Stimulated activated effector memory CD8-positive, alpha-beta T cell treated with anti-CD3 and anti-CD28 coated beads, Interleukin-12 subunit alpha, Interleukin-12 subunit beta, amount 100 ng/mL, for 72 hours (primary cell): Measurements from ENCODE around the gene GCNT2.
"Not testable (repeated sequence)": the region's sequence is repeated elsewhere in the genome, so short reads cannot be mapped to it uniquely, and the experiment has no call there.

Experiments
- ATAC-seq: fragments of 150-1000 bp; cut with Tn5 transposase; 2 replicates; pipeline ENCODE4 v1.10.0; 2021
- DNase-seq, 2 donors: peaks; one replicate each; pipeline ENCODE4 v3.0.0; 2021 to 2022; ENCODE audit warnings: low spot score in 2 of 2
- H3K27ac Mint-ChIP-seq: one replicate; pipeline ENCODE4 v1.8.0; 2022; ENCODE audit warnings: mild to moderate bottlenecking, mixed read lengths
- H3K36me3 Mint-ChIP-seq: one replicate; pipeline ENCODE4 v1.8.0; 2022; ENCODE audit warnings: mild to moderate bottlenecking, mixed read lengths
- H3K4me1 Mint-ChIP-seq: one replicate; pipeline ENCODE4 v1.8.0; 2022; ENCODE audit warnings: mixed read lengths
- H3K4me3 Mint-ChIP-seq: one replicate; pipeline ENCODE4 v1.8.0; 2022; ENCODE audit warnings: mild to moderate bottlenecking, mixed read lengths
- H3K9me3 Mint-ChIP-seq: one replicate; pipeline ENCODE4 v1.8.0; 2022; ENCODE audit warnings: mixed read lengths

GCNT2 gene

DNA sequence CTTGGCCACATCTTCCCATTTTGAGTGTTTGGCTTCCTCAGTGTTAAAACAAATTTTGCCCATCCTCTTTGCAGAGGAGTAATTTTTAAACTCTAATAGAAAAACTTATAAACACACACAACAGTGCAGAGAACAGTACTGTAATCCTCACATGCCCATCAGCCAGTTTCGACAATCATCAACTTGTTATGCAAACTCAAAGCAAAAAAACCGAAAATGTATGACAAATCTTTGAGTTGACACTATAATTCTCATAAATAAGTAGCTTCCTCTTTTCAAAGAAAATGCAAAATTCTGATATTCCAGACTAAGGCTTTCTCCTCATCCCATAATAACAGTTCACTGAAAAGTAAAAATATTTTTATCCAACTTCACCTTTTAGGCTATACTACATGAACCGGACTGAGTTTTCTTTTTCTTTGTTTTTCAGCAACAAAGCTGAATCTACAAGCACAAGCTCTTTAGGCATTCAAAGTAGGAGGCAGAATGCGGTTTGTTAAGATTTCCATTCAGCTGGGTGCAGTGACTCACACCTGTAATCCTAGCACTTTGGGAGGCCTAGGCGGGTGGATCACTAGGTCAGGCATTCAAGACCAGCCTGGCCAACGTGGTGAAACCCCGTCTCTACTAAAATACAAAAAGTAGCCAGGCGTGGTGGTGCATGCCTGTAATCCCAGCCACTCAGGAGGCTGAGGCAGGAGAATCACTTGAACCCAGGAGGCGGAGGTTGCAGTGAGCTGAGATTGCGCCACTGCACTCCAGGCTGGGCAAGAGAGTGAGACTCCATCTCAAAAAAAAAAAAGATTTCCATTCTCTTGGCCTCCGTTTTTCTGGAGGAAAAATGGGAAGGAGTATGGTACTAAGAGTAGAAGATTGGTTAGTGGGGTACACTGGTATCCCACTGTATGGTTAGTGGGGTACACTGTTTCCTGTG, 74.8 kb downstream of the GCNT2 start:
- no peak overlapping the region for H3K4me3 Mint-ChIP-seq
- no peaks in the 10 kb centered on the region for H3K36me3 Mint-ChIP-seq
- H3K4me1 Mint-ChIP-seq = no peaks in the 10 kb centered on the region
- no peak for ATAC-seq
- H3K27ac Mint-ChIP-seq = no peak overlapping the region
- H3K9me3 Mint-ChIP-seq = no peaks in the 10 kb centered on the region
- no peak for DNase-seq

GRCh38 chr6:10597499-10598001, 76.4 kb downstream of the GCNT2 start:
- DNase-seq (no peak), ATAC-seq (no peak)
- H3K9me3 Mint-ChIP-seq = no peaks in the 10 kb centered on the region
- no peak overlapping the region for H3K4me3 Mint-ChIP-seq
- no peak overlapping the region for H3K27ac Mint-ChIP-seq
- no peaks in the 10 kb centered on the region for H3K36me3 Mint-ChIP-seq
- no peaks in the 10 kb centered on the region for H3K4me1 Mint-ChIP-seq

DNA sequence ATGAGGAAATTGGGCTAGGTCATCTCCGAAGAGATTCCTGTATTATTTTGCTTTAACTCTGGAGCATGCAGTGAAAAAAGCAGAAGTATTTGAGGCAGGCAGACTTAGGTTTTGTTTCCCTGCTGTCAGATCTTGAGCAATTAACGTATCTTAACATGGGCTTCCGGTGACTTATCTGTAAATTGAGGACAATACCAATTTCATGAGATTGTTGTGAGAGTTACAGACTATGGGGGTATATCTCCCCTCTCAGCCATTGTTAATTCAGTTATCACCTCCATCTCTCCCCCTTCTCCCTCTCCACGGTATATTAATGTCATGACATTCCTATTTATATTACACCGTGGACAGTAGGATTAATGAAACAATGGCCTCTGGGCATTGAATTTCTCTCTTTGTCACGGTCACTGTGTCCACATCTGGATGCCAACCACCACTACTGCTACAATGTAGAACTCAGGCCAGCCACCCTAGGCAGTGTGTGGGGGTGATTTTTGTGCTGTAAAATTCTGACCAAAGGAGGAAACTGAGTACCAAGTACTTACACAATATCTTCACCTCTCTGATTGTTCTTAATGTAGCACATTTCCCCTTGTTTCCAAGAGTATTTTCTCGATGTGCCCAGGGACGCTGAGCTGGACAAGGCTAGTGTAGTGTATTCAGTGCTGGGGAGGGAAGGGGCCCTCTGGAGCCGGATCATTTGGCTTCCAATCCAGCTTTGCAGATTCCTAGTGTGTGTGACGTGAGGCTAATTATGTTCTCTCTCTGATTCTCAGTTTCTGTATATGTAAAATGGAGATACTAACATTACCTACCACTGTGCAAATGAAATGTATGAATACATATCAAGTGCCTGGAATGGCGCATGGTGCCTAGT, 77.2 kb downstream of the GCNT2 start:
- Mint-ChIP-seq H3K4me1 (no peaks in the 10 kb centered on the region), H3K36me3 (no peaks in the 10 kb centered on the region), H3K27ac (no peak overlapping the region), H3K9me3 (no peaks in the 10 kb centered on the region), H3K4me3 (no peak overlapping the region)
- no peak for ATAC-seq
- no peak for DNase-seq

GRCh38 chr6:10599046-10599445, 77.9 kb downstream of the GCNT2 start:
- no peaks in the 10 kb centered on the region for H3K9me3 Mint-ChIP-seq
- DNase-seq (no peak), ATAC-seq (no peak)
- no peak overlapping the region for H3K27ac Mint-ChIP-seq
- no peak overlapping the region for H3K4me3 Mint-ChIP-seq
- no peaks in the 10 kb centered on the region for H3K36me3 Mint-ChIP-seq
- no peaks in the 10 kb centered on the region for H3K4me1 Mint-ChIP-seq

- not testable (repeated sequence) for H3K36me3 Mint-ChIP-seq, ATAC-seq, DNase-seq, H3K27ac Mint-ChIP-seq, H3K9me3 Mint-ChIP-seq, H3K4me1 Mint-ChIP-seq, H3K4me3 Mint-ChIP-seq
These were observed 79.5 kb downstream of the GCNT2 start for GRCh38 chr6:10600681-10601080.

GRCh38 chr6:10603219-10603618, 82.1 kb downstream of the GCNT2 start:
- H3K27ac Mint-ChIP-seq = no peak overlapping the region
- DNase-seq (no peak), ATAC-seq (no peak)
- H3K9me3 Mint-ChIP-seq = no peaks in the 10 kb centered on the region
- no peaks in the 10 kb centered on the region for H3K4me1 Mint-ChIP-seq
- peaks cover 5% of the 10 kb centered on the region for H3K36me3 Mint-ChIP-seq
- H3K4me3 Mint-ChIP-seq = no peak overlapping the region

DNA sequence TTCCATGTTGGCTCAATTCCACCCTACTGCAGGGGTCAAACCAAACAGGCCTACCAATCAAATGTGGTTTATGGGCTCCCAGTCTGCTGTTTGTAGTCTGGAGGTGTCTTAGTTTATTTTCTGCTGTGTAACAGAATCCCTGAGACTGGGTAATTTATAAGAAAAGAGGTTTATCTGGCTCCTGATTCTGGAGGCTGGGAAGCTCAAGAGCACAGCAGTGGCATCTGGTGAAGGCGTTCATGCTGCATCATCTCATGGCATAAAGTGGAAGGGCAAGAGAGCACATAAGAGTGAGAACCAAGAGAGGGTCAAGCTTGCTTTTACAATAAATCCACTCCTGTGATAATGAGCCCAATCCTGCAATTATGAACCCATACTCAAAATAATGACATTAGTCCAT, 87.9 kb downstream of the GCNT2 start:
- no peak overlapping the region for H3K27ac Mint-ChIP-seq
- no peak overlapping the region for H3K4me3 Mint-ChIP-seq
- H3K36me3 Mint-ChIP-seq = peaks cover 5% of the 10 kb centered on the region
- H3K9me3 Mint-ChIP-seq = no peaks in the 10 kb centered on the region
- no peak for ATAC-seq
- DNase-seq = no peak
- H3K4me1 Mint-ChIP-seq = no peaks in the 10 kb centered on the region

- Mint-ChIP-seq H3K4me1 (peaks cover 2% of the 10 kb centered on the region), H3K9me3 (no peaks in the 10 kb centered on the region), H3K4me3 (no peak overlapping the region), H3K36me3 (peaks cover 5% of the 10 kb centered on the region), H3K27ac (no peak overlapping the region)
- no peak for ATAC-seq
- DNase-seq = no peak
These were observed 89.1 kb downstream of the GCNT2 start for GRCh38 chr6:10610289-10610688.

DNA sequence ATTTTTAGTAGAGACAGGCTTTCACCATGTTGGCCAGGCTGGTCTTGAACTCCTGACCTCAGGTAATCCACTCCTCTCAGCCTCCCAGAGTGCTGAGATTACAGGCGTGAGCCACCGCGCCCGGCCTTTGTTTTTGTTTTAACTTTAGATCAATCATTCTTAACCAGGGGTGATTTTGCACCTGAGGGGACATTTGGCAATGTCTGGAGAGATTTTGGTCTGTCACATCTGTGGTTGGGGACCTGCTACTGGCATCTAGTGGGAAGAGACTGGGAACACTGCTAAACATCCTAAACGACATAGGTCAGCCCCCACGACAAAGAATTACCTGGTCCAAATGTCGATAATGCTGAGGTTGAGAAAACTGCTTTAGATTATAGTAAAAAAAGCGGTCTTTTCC, 91.0 kb downstream of the GCNT2 start:
- peaks cover 15% of the 10 kb centered on the region for H3K4me1 Mint-ChIP-seq
- no peak for ATAC-seq

DNA sequence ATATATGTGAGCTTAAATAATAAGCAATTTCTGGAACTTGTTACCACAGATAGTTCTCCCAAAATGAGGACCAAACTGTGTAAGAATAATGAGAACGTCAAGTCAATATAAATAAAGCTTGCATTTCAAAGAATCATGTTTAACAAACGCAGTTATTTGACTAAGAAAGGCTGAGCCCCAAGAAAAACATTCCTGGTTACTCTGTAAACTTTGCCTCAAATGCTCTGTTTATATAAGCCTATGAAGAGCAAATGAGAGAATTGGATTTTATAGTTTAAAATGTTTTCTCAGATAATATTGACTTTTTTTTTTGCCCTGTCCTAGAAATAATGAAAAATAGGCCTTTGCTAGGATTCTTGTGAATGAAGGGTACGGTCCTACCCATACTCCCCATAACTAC, 91.9 kb downstream of the GCNT2 start:
- no peak overlapping the region for H3K27ac Mint-ChIP-seq
- H3K4me3 Mint-ChIP-seq = no peak overlapping the region
- peaks cover 15% of the 10 kb centered on the region for H3K4me1 Mint-ChIP-seq
- DNase-seq (no peak), ATAC-seq (no peak)
- H3K9me3 Mint-ChIP-seq = no peaks in the 10 kb centered on the region
- no peaks in the 10 kb centered on the region for H3K36me3 Mint-ChIP-seq

More for the DNA sequence above, 91.0 kb downstream of the GCNT2 start:
- Mint-ChIP-seq H3K4me3 (no peak overlapping the region), H3K9me3 (no peaks in the 10 kb centered on the region), H3K36me3 (peaks cover 1% of the 10 kb centered on the region), H3K27ac (no peak overlapping the region)
- DNase-seq = no peak

- Mint-ChIP-seq H3K4me3 (no peak overlapping the region), H3K9me3 (no peaks in the 10 kb centered on the region), H3K36me3 (no peaks in the 10 kb centered on the region), H3K27ac (no peak overlapping the region), H3K4me1 (peaks cover 15% of the 10 kb centered on the region)
- ATAC-seq = no peak
- DNase-seq = no peak
These were observed 92.6 kb downstream of the GCNT2 start for GRCh38 chr6:10613723-10614122.

DNA sequence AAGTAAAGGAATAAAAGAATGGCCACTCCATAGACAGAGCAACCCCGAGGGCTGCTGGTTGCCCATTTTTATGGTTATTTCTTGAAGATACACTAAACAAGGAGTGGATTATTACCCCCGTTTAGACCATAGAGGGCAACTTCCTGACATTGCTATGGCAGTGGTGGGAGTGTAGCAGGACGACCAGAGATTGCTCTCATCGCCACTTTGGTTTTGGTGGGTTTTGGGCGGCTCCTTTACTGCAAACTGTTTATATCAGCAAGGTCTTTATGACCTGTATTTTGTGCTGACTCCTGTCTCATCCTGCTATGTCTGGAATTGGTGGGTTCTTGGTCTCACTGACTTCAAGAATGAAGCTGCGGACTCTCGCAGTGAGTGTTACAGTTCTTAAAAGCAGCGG, 94.5 kb downstream of the GCNT2 start:
- ATAC-seq = no peak
- H3K27ac Mint-ChIP-seq = no peak overlapping the region
- peaks cover 15% of the 10 kb centered on the region for H3K4me1 Mint-ChIP-seq
- H3K36me3 Mint-ChIP-seq = no peaks in the 10 kb centered on the region
- no peak for DNase-seq
- H3K4me3 Mint-ChIP-seq = no peak overlapping the region
- H3K9me3 Mint-ChIP-seq = no peaks in the 10 kb centered on the region

DNA sequence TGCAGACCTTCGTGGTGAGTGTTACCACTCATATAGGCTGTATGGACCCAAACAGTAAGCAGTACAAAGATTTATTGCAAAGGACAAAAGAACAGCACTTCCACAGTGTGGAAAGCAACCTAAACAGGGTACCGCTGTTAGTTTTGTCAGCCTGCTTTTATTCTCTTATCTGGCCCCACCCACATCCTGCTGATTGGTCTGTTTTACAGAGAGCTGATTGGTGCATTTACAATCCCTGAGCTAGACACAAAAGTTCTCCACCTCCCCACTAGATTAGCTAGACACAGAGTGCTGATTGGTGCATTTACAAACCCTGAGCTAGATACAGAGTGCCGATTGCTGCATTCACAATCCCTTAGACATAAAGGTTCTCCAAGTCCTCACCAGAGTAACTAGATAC, 95.1 kb downstream of the GCNT2 start:
- H3K4me1 Mint-ChIP-seq = peaks cover 15% of the 10 kb centered on the region
- H3K36me3 Mint-ChIP-seq, H3K9me3 Mint-ChIP-seq: not testable (repeated sequence)

DNA sequence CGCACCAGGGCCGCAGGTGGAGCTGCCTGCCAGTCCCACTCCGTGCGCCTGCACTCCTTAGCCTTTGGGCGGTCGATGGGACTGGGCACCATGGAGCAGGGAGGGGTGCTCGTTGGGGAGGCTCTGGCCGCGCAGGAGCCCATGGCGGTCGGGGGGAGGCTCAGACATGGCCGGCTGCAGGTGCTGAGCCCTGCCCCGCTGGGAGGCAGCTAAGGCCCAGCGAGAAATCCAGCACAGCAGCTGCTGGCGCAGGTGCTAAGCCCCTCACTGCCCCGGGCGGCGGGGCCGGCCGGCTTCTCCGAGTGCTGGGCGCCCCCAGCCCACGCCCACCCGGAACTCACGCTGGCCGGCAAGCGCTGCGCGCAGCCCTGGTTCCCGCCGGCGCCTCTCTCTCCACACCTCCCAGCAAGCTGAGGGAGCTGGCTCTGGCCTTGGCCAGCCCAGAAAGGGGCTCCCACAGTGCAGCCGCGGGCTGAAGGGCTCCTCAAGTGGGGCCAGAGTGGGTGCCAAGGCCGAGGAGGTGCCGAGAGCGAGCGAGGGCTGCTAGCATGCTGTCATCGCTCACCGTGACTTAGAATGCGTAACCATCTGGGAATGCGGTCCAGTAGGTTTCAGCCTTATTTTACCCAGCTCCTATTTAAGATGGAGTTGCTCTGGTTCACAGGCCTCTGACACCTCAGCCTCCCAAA, 96.0 kb downstream of the GCNT2 start:
- no peak for DNase-seq
- Mint-ChIP-seq H3K4me1 (peaks cover 15% of the 10 kb centered on the region), H3K27ac (no peak overlapping the region), H3K4me3 (no peak overlapping the region), H3K9me3 (no peaks in the 10 kb centered on the region), H3K36me3 (no peaks in the 10 kb centered on the region)
- ATAC-seq = no peak

More for the DNA sequence above, 95.1 kb downstream of the GCNT2 start:
- H3K27ac Mint-ChIP-seq, ATAC-seq, H3K4me3 Mint-ChIP-seq, DNase-seq: not testable (repeated sequence)

DNA sequence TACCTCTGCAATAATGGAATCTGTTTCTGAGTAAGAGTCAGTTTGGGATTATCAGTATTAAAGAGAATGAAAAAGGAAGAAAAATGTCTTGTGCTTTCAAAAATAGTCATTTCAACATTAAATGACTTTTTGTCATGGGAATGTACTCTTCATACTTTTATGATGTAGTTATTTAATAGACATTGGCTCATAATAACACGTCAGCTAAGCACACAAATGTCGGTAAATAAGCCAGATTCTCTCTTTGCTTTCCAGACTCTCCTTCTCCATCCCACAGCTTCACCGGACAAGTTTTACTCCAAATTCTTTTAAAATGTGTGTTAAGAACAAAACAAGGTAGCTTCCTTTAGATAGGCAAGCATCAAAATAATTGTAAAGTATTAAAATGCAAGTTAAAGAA, 97.3 kb downstream of the GCNT2 start:
- no peak overlapping the region for H3K27ac Mint-ChIP-seq

More for the DNA sequence above, 97.3 kb downstream of the GCNT2 start:
- Mint-ChIP-seq H3K4me3 (no peak overlapping the region), H3K9me3 (no peaks in the 10 kb centered on the region), H3K36me3 (no peaks in the 10 kb centered on the region), H3K4me1 (peaks cover 15% of the 10 kb centered on the region)
- no peak for DNase-seq
- no peak for ATAC-seq
